NB4 (cell line): ENCODE data around the gene SNCG.

Source experiments
- DNase-seq: peaks from one replicate; pipeline ENCODE4 v3.0.0; 2010; ENCODE audit warnings: low read depth
- H3K4me3 ChIP-seq: one replicate; pipeline ENCODE4 v1.5.1; 2011; ENCODE audit warnings: mild to moderate bottlenecking, low read depth, low read length, moderate library complexity
- CTCF ChIP-seq: IDR thresholded peaks from one replicate; pipeline ENCODE4 v1.5.1; 2012; ENCODE audit warnings: low read depth, low read length
- MAX ChIP-seq: IDR thresholded peaks from 2 replicates; pipeline ENCODE4 v1.6.1; 2011; ENCODE audit warnings: low read depth, low read length
- MYC ChIP-seq: IDR thresholded peaks from 2 replicates; pipeline ENCODE4 v1.6.1; 2011; ENCODE audit warnings: low read depth, low read length
- POLR2A ChIP-seq: IDR thresholded peaks from 2 replicates; pipeline ENCODE4 v1.6.1; 2011; ENCODE audit warnings: mild to moderate bottlenecking; ENCODE audit not compliant: insufficient read length; ENCODE audit errors: extremely low read depth

SNCG gene

DNA sequence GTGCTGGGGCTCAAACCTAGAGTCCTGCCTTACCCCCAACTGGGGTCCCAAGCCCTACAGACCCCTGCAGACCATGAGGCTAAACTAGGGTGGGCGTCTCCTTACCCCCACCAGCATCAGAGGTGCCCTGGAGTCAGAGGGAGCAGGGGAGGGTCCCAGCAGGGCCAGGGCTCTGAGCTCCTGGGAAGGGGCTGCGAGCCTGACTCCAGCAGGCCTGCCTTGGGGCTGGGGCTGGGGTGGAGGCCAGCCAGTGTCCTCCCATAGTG lies 1.3 kb downstream of the SNCG start:
- no peak for DNase-seq
- no peak overlapping the region for H3K4me3 ChIP-seq
- no peak for TF ChIP-seq CTCF
- TF ChIP-seq POLR2A, result no peak
- no peak for TF ChIP-seq MAX
- TF ChIP-seq MYC, result no peak

- TF ChIP-seq MAX (peak; percentile 96), POLR2A (no peak), MYC (peak; percentile 93), CTCF (peak; percentile 99)
- no peak overlapping the region for H3K4me3 ChIP-seq
- peak; percentile 91 for DNase-seq
Measured at GRCh38 chr10:86960003-86960862, 1.8 kb downstream of the SNCG start.

GRCh38 chr10:86960863-86961434 lies 2.5 kb downstream of the SNCG start:
- TF ChIP-seq MAX (no peak), POLR2A (no peak), MYC (no peak), CTCF (no peak)
- DNase-seq, result no peak
- no peak overlapping the region for H3K4me3 ChIP-seq

DNA sequence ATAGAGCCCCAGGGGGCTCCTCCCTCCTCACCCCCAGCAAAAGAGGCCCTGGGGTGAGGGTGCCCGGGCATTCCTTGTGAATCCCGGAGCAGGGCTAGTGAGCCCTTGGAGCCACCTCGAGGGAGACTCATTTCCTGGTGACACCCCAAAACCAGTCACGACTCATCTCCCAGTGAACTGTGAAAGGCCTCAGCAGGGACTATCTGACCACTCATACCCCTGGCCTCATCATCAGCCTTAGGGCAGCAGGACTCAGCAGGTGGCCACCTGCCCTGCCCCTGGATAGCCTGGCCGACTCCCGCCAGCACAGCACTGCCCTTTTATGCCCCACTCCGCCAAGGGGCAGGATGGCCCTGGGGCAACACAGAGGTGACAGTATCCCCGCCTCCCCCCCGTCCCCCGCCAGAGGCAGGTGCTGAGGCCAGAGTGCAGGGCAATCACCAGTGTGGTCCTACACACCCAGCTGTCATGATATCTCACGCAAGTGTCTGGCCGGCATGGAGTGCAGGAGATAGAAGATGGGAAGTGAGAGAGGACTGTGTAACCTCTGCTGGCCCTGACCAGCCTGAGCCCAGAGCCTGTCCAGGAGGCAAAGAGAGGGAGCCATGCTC lies 3.2 kb downstream of the SNCG start:
- TF ChIP-seq MYC (no peak), POLR2A (no peak), MAX (no peak), CTCF (no peak)
- DNase-seq, result no peak

DNA sequence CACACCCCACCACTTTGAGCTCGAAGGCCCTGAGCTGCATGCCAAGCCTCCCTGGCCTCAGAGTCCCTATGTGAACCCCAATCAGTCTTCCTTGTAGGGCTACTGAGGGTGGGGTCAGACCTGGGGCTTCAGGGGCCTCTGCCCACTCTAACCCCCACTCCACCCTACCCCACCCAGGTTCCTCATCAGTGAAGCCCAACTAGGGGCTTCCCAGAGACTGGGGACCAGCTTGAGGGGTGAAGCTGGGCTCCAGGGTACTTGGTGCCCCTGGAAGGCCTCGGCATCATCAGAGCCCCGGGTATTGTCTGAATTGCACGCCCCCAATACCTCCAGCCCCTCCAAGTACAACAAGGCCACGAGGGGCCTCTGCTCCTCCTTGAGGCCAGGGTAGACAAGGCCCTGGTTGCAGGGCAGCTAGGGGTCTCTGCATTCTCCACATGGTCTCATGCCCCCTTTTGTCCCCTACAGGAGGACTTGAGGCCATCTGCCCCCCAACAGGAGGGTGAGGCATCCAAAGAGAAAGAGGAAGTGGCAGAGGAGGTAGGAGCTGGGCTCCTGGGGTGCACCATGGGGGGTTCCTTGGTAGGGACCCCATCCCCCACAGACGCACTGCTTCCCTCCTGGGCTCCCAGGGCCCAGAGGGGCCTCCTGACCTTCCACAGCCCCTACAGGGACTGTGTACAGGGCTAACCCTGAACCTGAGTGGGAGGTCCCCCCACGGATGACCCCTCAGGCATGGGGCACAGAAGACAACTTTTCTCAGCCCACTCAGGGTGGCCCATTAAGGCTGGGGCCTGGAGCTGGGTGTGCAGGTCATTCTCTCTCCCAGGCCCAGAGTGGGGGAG lies 4.0 kb downstream of the SNCG start:
- TF ChIP-seq POLR2A (no peak), CTCF (no peak), MYC (0 out of 2 replicates have a peak, but pooled peaks have one; percentile 35), MAX (peak; percentile 48)
- H3K4me3 ChIP-seq, result no peak overlapping the region
- DNase-seq, result peak; percentile 81

More for the DNA sequence above, 3.2 kb downstream of the SNCG start:
- no peak overlapping the region for H3K4me3 ChIP-seq
